ENCODE measurements around the gene MYOM1.

DNA sequence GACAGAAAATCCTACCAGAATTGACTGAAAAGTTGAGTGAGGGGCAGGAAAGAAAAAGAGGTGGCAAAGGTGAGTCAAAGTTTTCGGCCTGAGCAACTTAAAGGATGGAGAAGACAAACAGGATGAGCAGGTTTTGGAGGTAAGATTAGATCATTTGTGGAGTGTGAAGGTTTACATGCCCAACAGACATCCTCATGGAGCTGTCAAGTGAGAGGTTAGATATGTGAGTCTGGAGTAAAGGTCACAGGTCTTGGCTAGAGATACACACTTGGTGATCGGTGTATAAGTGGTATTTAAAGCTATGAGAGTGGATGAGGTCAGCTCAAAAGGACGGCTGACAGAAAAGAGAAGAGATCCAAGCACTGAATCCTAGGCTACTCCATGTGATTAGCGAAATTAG is 16.7 kb upstream of the MYOM1 start:
- no peak for TF ChIP-seq BHLHE40 (IDR thresholded peaks at IDR 0.05; ENCODE audit: borderline replicate concordance)
- TF ChIP-seq TARDBP (IDR thresholded peaks at IDR 0.05) = no peak
- TF ChIP-seq ARNT (IDR thresholded peaks at IDR 0.05) = no peak
- no peak for TF ChIP-seq SUZ12 (IDR thresholded peaks at IDR 0.05)
- TF ChIP-seq FOXM1 (IDR thresholded peaks at IDR 0.05; ENCODE audit: borderline replicate concordance) = no peak
- TF ChIP-seq ELF4 (IDR thresholded peaks at IDR 0.05) = no peak
- no peak for TF ChIP-seq PKNOX1 (IDR thresholded peaks at IDR 0.05)
- no peak for TF ChIP-seq NFRKB (IDR thresholded peaks at IDR 0.05)
- no peak for TF ChIP-seq CTBP1 (IDR thresholded peaks at IDR 0.05; ENCODE audit: borderline replicate concordance)
- TF ChIP-seq FOXK2 (IDR thresholded peaks at IDR 0.05) = no peak
- no peak for TF ChIP-seq ZNF384 (IDR thresholded peaks at IDR 0.05)
- no peak for TF ChIP-seq HDGF (IDR thresholded peaks at IDR 0.05; ENCODE audit: borderline replicate concordance)
